ENCODE measurements around the gene ZNF844.

Gene ZNF844

DNA sequence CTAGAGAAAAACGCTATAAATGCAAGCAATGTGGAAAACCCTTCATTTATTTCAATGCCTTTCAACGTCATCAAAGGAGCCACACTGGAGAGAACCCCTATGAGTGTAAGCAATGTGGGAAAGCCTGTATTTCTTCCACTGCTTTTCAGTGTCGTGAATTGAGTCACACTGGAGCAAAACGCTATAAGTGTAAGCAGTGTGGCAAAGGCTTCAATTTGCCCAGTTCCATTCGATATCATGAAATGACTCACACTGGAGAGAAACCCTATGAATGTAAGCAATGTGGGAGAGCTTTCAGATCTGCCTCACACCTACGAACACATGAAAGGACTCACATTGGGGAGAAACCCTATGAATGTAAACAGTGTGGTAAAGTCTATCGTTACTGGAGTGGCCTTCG is 48.2 kb downstream of the ZNF844 start:
- no peak overlapping the region for H3K4me3 ChIP-seq (ENCODE audit: control insufficient read depth, low read depth, low read length)
- no peak for DNase-seq (ENCODE audit: low read depth)
- TF ChIP-seq, protein P1, sequence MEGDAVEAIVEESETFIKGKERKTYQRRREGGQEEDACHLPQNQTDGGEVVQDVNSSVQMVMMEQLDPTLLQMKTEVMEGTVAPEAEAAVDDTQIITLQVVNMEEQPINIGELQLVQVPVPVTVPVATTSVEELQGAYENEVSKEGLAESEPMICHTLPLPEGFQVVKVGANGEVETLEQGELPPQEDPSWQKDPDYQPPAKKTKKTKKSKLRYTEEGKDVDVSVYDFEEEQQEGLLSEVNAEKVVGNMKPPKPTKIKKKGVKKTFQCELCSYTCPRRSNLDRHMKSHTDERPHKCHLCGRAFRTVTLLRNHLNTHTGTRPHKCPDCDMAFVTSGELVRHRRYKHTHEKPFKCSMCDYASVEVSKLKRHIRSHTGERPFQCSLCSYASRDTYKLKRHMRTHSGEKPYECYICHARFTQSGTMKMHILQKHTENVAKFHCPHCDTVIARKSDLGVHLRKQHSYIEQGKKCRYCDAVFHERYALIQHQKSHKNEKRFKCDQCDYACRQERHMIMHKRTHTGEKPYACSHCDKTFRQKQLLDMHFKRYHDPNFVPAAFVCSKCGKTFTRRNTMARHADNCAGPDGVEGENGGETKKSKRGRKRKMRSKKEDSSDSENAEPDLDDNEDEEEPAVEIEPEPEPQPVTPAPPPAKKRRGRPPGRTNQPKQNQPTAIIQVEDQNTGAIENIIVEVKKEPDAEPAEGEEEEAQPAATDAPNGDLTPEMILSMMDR (IDR thresholded peaks at IDR 0.05; ENCODE audit: control insufficient read depth, insufficient read depth, low read depth, low read length, missing control alignments): no peak

DNA sequence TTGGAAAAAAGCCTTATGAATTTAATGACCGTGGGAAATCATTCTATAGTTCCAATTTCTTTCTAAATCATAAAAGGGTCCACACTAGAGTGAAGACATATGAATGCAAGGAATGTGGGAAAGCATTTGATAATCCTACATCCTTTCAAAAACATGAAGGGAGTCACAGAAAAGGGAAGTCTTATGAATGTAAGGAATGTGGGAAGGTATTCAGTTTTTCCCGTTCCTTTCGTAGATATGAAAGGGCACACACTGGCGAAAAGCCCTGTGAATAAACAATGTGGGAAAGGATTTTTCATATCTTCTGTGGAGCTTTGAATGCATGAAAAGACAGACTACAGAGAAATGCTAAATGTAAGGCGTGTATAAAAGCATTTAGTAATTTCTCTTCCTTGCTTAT is 48.6 kb downstream of the ZNF844 start:
- TF ChIP-seq, protein P1 (IDR thresholded peaks at IDR 0.05; ENCODE audit: control insufficient read depth, insufficient read depth, low read depth, low read length, missing control alignments): no peak
- no peak for DNase-seq (ENCODE audit: low read depth)
- H3K4me3 ChIP-seq (ENCODE audit: control insufficient read depth, low read depth, low read length): no peak overlapping the region

DNA sequence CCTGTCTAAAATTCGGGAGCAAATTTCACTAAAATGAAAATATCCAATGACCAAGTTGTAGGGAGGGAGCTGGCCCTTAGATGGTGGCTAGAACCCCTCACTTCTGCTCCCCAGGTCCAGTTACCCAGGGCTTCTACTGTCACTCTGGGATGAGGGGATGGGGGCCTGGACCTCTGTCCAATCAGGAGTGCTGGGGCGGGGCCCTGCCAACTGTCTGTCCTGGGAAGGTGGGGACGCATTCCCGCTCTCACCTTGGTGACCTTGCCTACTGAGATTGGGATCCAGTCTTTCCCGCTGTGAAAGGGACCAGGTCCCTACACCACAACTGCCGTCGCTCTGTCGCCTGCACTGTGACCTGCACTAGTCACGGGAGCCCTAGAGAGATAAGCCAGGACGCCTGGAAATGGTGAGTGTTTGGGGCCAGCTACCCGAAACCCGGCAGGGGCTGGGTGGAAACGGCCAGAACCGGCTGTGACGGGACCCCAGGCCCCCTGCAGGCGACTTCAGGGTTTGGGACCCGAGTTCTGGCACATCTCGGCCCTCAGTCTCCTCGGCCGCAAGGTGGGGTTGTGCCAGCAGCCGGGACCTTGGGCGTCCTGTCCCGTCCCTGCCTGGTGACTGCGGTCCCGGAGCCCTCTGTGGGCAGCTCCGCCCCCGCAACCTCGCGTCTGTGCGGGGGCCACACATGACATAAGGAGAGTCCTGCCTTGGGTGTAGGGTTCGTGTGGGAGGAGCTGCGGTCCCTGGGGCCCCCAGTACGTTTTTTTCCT is 52.9 kb downstream of the ZNF844 start:
- H3K4me3 ChIP-seq (ENCODE audit: control insufficient read depth, low read depth, low read length): no peak overlapping the region
- no peak for DNase-seq (ENCODE audit: low read depth)
- TF ChIP-seq, protein P1 (IDR thresholded peaks at IDR 0.05; ENCODE audit: control insufficient read depth, insufficient read depth, low read depth, low read length, missing control alignments): no peak

DNA sequence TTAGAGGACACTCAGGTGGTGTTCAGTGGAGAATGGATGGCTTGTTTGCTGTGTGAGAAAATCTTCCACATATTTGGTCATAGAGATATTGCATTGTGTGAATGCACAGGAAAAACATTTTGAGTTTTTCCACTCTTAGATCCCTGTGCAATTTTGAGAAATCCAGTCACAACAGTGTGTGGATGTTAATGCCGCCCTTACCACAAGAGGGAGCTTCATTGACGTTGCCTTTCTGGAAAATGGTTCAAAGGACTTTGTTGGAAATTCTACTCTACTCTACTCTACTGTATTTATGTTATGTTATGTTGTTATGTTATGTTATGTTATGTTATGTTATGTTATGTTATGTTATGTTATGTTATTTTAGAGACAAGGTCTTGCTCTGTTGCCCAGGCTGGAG is 62.2 kb downstream of the ZNF844 start:
- no peak for DNase-seq (ENCODE audit: low read depth)
- H3K4me3 ChIP-seq (ENCODE audit: control insufficient read depth, low read depth, low read length): no peak overlapping the region
- TF ChIP-seq, protein P1 (IDR thresholded peaks at IDR 0.05; ENCODE audit: control insufficient read depth, insufficient read depth, low read depth, low read length, missing control alignments): peak; percentile 61

Data from AG09309 (cell line).